Mesothelial cell of epicardium (in vitro differentiated cells): ENCODE results near the gene SP140L. TPM values are rescaled to one million over a fixed set of nuclear protein-coding genes. Genes with fewer than 3 reads are reported as not detected.

ENCODE experiments used
- DNase-seq, 2 experiments: peaks; one replicate each; pipeline ENCODE4 v3.0.0; 2021; ENCODE audit warnings: low spot score in 2 of 2; ENCODE audit not compliant: unreplicated experiment in 2 of 2
- H3K27ac Mint-ChIP-seq: 2 replicates; pipeline ENCODE4 v1.8.0; 2021; ENCODE audit warnings: mixed read lengths
- H3K27me3 Mint-ChIP-seq: 2 replicates; pipeline ENCODE4 v1.8.0; 2021; ENCODE audit warnings: low read depth, mixed read lengths
- H3K36me3 Mint-ChIP-seq: 2 replicates; pipeline ENCODE4 v1.8.0; 2021; ENCODE audit warnings: mixed read lengths
- H3K4me1 Mint-ChIP-seq: 2 replicates; pipeline ENCODE4 v1.8.0; 2021; ENCODE audit warnings: mixed read lengths
- H3K4me3 Mint-ChIP-seq: 2 replicates; pipeline ENCODE4 v1.8.0; 2021; ENCODE audit warnings: mild to moderate bottlenecking, moderate library complexity, mixed read lengths
- H3K9me3 Mint-ChIP-seq: 2 replicates; pipeline ENCODE4 v1.8.0; 2021; ENCODE audit warnings: mixed read lengths
- total RNA-seq: library from RNA; stranded (reverse); gene quantifications from 3 replicates; pipeline ENCODE4 v1.2.1, GENCODE V29; 2021
- TF ChIP-seq, protein P1 (sequence below): fragments of 200-600 bp; sonication (generic); IDR thresholded peaks from one replicate; pipeline ENCODE4 v1.5.0; 2021; ENCODE audit warnings: antibody characterized with exemption; ENCODE audit not compliant: unreplicated experiment

The SP140L gene
- total RNA-seq, 1 donor from 2014 or later, result 7.2 TPM

DNA sequence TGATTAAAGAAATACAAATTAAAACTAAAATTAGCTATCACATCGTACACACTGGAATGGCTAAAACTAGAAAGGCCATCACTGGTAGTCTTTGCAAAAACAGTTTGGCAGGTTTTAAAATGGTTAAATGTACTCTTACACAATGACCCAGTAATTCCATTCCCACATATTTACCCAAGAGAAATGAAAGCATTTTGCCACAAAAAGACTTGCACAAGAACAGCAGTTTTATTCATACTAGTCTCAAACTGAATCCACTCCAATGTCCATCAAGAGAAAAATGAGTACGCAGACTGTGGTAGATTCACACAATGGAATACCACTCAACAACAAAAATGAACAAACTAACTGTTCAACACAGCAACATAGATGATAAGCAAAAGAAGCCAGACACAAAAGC lies 29.1 kb downstream of the SP140L start:
- DNase-seq, result no peak
- peaks cover 7% of the 10 kb centered on the region for H3K9me3 Mint-ChIP-seq
- TF ChIP-seq, protein P1, sequence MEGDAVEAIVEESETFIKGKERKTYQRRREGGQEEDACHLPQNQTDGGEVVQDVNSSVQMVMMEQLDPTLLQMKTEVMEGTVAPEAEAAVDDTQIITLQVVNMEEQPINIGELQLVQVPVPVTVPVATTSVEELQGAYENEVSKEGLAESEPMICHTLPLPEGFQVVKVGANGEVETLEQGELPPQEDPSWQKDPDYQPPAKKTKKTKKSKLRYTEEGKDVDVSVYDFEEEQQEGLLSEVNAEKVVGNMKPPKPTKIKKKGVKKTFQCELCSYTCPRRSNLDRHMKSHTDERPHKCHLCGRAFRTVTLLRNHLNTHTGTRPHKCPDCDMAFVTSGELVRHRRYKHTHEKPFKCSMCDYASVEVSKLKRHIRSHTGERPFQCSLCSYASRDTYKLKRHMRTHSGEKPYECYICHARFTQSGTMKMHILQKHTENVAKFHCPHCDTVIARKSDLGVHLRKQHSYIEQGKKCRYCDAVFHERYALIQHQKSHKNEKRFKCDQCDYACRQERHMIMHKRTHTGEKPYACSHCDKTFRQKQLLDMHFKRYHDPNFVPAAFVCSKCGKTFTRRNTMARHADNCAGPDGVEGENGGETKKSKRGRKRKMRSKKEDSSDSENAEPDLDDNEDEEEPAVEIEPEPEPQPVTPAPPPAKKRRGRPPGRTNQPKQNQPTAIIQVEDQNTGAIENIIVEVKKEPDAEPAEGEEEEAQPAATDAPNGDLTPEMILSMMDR, result no peak
- no peaks in the 10 kb centered on the region for H3K4me1 Mint-ChIP-seq
- H3K4me3 Mint-ChIP-seq, result no peak overlapping the region
- H3K36me3 Mint-ChIP-seq, result no peaks in the 10 kb centered on the region
- no peak overlapping the region for H3K27ac Mint-ChIP-seq
- peaks cover 1% of the 10 kb centered on the region for H3K27me3 Mint-ChIP-seq

DNA sequence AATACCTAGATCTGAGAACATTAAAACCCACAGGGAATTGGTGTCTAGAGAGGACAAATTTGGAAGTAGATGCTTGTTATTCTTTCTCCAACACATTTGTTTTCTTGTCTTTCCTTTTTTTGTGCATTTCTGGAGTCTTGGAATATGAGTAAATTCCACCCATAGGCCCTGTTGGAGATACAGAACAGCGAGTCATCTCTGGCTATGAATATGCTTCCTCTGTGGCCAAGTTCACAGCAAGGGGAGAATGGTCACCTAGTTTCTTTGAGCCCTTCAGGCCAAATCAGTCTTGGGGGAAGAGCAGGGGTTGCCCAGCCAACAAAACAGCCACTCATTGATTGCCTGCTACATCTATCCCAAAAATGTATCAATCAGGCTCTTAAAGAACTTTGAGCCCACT lies 31.3 kb downstream of the SP140L start:
- Mint-ChIP-seq H3K36me3 (no peaks in the 10 kb centered on the region), H3K4me1 (no peaks in the 10 kb centered on the region), H3K9me3 (peaks cover 7% of the 10 kb centered on the region)

DNA sequence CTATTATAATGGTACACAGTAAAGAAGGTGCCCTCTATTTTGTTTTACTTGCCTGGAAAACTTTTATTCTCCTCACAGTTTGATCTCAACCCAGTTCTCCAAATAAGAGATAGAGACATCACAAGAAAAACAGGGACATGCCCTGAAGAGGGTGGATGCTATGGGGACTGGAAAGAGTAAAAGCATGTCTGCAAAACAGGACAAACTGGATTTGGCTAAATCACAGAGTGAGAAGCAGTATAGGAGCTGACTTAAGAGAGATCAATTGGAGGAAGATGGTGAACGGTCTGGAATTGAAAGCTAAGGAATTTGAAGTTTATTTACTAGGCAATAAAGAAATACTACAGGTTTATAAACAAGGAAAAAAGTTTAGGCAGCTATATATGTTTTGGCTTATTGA lies 33.0 kb downstream of the SP140L start:
- H3K36me3 Mint-ChIP-seq, result no peaks in the 10 kb centered on the region
- H3K27me3 Mint-ChIP-seq, result no peaks in the 10 kb centered on the region
- TF ChIP-seq, protein P1, result no peak

More for the DNA sequence above, 31.3 kb downstream of the SP140L start:
- TF ChIP-seq, protein P1, result no peak
- Mint-ChIP-seq H3K27ac (no peak overlapping the region), H3K4me3 (no peak overlapping the region), H3K27me3 (no peaks in the 10 kb centered on the region)
- no peak for DNase-seq

DNA sequence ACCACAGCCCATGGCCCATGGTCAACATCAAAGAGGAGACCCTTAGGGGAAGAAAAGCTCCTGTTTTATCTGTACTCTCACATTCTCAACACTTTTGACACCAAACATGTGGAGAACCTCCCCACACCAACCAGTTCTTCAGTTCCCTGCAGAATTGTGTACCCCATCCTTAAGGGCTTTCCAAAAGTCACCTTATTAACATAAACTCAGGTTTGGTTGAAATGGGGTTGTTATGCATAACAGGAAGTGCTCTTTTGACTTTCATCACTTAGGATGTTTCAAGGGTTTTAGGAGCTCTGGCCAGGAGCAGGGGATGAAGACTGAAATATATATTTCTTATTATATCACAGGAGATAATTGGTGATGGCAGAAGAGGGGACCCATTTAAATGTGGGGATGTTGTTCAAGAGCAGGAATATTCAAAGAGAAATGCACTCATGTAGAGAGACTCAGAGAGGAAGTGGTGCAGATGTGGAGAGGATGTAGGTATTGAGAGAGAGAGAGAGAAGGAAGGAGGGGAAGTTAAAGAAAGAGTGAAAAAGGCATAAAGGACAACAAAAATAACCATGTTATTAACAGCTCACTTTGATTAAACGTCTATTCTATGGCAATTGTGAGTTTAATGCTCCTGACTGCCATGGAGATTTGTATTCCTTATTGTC lies 35.2 kb downstream of the SP140L start:
- H3K4me1 Mint-ChIP-seq, result no peaks in the 10 kb centered on the region
- H3K4me3 Mint-ChIP-seq, result no peak overlapping the region
- no peaks in the 10 kb centered on the region for H3K27me3 Mint-ChIP-seq
- no peak for DNase-seq
- H3K36me3 Mint-ChIP-seq, result no peaks in the 10 kb centered on the region
- no peak overlapping the region for H3K27ac Mint-ChIP-seq
- TF ChIP-seq, protein P1, result no peak
- peaks cover 17% of the 10 kb centered on the region for H3K9me3 Mint-ChIP-seq

More for the DNA sequence above, 33.0 kb downstream of the SP140L start:
- Mint-ChIP-seq H3K4me3 (no peak overlapping the region), H3K4me1 (no peaks in the 10 kb centered on the region), H3K9me3 (peaks cover 12% of the 10 kb centered on the region), H3K27ac (no peak overlapping the region)
- no peak for DNase-seq

DNA sequence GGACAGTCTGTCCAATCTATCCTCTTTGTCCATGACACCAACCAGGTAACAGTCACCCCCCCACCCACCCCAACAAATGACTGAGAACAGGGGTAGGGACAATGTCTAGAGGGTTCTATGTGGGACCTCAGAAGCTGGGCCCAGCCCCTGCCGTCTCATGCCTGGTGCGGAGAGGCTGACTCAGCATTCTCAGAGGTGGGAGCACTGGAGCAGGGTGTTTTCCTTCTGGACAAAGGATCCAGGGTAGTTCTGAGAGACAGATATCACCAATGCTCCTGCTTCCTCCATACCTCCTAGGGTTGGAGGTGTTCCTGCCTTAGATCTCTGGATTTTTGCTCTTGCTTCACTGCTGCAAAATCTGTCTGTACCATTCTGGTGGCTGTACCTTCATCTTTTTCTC lies 55.1 kb downstream of the SP140L start:
- DNase-seq, result no peak
- Mint-ChIP-seq H3K36me3 (no peaks in the 10 kb centered on the region), H3K27ac (no peak overlapping the region), H3K4me1 (no peaks in the 10 kb centered on the region), H3K4me3 (no peak overlapping the region), H3K9me3 (peaks cover 3% of the 10 kb centered on the region), H3K27me3 (peaks cover 8% of the 10 kb centered on the region)
- TF ChIP-seq, protein P1, result no peak
